Large intestine (tissue), 3 donors: ENCODE results near the gene FRRS1L. TPM values are rescaled to one million over a fixed set of nuclear protein-coding genes. Genes with fewer than 3 reads are reported as not detected.

Source experiments
- DNase-seq, 2 donors: peaks; one replicate each; pipeline versions ENCODE4 v3.0.0 to v3.0.0-alpha.2; 2013
- H3K27ac ChIP-seq: one replicate; pipeline ENCODE4 v1.5.1; 2013; ENCODE audit warnings: low read length
- H3K27me3 ChIP-seq: 2 replicates; pipeline ENCODE4 v1.6.1; 2013; ENCODE audit warnings: low read length; ENCODE audit not compliant: control insufficient read depth, insufficient read depth
- H3K36me3 ChIP-seq: 2 replicates; pipeline ENCODE4 v1.6.1; 2013; ENCODE audit warnings: low read length; ENCODE audit not compliant: control insufficient read depth, insufficient read depth
- H3K4me1 ChIP-seq: one replicate; pipeline ENCODE4 v1.6.1; 2013; ENCODE audit warnings: low read length; ENCODE audit not compliant: control insufficient read depth, insufficient read depth
- H3K4me3 ChIP-seq: one replicate; pipeline ENCODE4 v1.5.1; 2013; ENCODE audit warnings: low read length
- H3K9me3 ChIP-seq: one replicate; pipeline ENCODE4 v1.6.1; 2013; ENCODE audit warnings: mild to moderate bottlenecking, low read depth, low read length, moderate library complexity; ENCODE audit not compliant: control insufficient read depth
- WGBS: methylation state at CpG from one replicate; pipeline ENCODE4 v1.1.5; 2013; ENCODE audit warnings: low lambda C conversion rate; ENCODE audit not compliant: insufficient coverage; 5-methylcytosine and 5-hydroxymethylcytosine counted together
- polyA plus RNA-seq: library from polyadenylated mRNA; unstranded; fragments of 120-200 nt; gene quantifications from one replicate; pipeline ENCODE4 v1.2.1, GENCODE V29; 2013

Gene FRRS1L
- polyA plus RNA-seq, 1 donor, result 9.1 TPM

DNA sequence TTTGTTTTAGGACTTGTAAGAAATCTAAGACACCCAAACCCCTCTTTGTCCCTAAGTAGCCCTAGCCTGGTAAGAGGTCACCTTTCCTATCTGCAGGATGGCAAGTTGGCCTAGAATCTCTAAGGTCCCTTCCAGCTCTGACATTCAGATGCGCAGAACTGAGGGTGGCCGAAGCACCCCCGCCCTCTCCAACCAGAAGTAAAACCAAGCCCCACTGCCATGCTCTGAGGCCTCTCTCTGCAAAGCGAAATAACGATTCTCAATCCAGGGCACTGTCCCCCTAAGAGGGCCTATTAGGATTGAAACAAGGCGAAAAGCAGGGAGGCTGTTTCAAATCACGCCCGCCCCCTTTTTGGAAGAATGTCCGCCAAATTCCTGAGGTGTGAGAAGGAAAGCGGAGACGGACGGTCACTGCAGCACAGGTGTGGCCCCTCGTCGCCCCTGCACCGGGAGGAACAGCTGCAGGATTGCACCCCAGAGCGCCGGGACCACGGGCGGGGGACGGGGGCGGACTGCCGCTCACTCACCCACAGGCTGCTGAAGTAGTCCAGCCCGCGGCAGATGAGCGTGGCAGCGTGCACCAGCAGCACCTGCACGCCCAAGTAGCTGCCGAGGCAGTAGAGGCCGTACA, 48.1 kb downstream of the FRRS1L start:
- H3K36me3 ChIP-seq, result no peaks in the 10 kb centered on the region
- no peaks in the 10 kb centered on the region for H3K9me3 ChIP-seq
- H3K4me1 ChIP-seq, result peaks cover 18% of the 10 kb centered on the region
- no peak for DNase-seq
- no CpG with 5 or more reads among the region's 29 CpGs for WGBS
- H3K27ac ChIP-seq, result peak overlapping the region; percentile 78
- H3K4me3 ChIP-seq, result peak overlapping the region; percentile 83
- no peaks in the 10 kb centered on the region for H3K27me3 ChIP-seq

DNA sequence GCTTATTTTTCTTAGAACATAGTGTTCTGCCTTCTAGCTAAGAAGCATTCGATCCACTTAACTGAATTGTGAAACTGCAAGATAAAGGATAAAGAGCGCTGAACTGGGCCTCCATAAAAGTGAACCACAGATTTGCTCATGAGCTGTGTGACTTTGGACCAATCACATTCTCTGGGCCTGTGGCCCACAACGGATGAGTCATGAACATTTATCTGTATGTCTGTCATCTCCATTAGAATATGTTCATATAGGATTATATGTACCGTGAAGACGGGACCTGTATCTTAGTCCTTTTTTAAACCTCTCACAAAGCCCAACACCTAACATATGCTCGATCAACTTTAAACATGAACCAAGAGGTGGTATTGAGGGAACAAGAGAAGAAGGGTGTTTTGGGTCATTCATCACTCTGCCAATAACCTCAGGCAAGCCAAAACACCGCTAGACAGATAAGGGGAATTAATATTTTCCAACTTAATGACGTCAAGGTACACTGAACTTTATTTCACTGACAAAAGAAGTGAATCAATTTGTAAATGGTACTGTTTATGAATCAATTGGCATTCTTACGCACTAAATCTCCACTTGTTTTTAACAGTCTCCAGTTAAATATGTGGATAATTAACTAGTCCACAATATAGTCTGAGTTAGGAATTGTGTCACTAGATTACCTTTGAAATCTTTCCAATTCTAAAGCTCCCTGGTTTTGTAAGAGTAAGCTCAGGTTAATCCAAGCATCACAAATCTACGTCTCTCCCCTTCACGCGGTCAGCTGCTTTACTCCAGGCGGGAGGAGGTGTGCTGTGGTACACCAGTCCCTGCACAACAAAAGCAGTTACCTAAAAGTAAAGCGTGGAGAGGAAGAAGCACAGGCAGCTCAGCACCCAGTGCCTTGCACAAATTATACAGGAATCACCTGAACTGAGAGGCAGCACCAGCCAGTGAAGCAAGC, 48.9 kb downstream of the FRRS1L start:
- DNase-seq, result peak; percentile 69 to 83
- WGBS, result 43% methylated on average over 1 of the region's 14 CpGs
- Histone ChIP-seq H3K4me1 (peaks cover 11% of the 10 kb centered on the region), H3K36me3 (no peaks in the 10 kb centered on the region), H3K27ac (peak overlapping the region; percentile 78), H3K4me3 (peak overlapping the region; percentile 83), H3K27me3 (no peaks in the 10 kb centered on the region), H3K9me3 (no peaks in the 10 kb centered on the region)

DNA sequence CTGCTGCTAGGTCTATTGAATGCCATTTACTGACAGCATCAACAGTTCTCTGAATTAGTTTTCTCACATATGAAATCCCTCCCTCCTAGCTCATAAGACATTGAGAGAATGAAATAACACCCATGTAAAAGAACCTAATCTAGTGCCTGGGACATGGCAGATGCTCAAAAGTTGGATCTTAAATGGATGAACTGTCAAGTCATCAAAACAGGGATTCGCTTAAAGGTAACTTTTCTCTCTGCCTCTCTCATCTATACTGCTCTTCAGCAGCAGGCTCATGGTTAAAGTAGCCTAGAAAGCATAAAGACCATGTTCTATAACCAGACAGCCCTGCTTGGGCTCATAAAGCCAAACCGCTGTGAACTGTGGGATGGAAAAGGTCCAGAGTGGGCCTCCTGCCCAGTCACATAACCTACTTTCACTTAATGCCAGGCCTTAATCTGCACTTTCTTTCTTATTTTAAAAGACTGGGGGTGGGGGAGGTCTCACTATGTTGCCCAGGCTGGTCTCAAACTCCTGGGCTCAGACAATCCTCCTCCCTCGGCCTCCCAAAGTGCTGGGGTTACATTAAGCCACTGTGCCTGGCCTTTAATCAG, 51.0 kb downstream of the FRRS1L start:
- Histone ChIP-seq H3K27ac (no peak overlapping the region), H3K36me3 (no peaks in the 10 kb centered on the region), H3K4me3 (no peak overlapping the region), H3K27me3 (no peaks in the 10 kb centered on the region), H3K9me3 (no peaks in the 10 kb centered on the region), H3K4me1 (peaks cover 11% of the 10 kb centered on the region)
- no CpG with 5 or more reads among the region's 3 CpGs for WGBS
- DNase-seq, result no peak

DNA sequence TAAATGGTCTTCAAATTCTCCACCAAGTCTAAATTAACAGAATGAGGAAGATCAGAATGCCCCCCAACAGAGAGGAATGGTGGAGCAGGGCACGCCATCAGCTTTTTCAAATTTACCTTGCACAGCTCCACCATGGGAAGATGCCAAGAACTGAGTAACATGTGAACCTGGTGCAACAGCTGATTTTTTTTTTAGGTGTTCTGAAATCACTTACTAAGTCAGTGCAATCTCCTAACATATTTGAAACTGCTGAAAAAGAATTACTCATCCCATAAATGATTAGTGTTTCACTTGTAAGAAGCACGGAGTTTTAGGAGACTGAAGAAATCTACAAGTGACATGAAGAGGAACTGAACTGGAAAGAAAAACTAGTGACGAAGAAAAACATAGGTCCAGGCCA, 52.4 kb downstream of the FRRS1L start:
- Histone ChIP-seq H3K9me3 (no peaks in the 10 kb centered on the region), H3K36me3 (no peaks in the 10 kb centered on the region), H3K27me3 (no peaks in the 10 kb centered on the region), H3K27ac (no peak overlapping the region), H3K4me3 (no peak overlapping the region), H3K4me1 (peaks cover 4% of the 10 kb centered on the region)
- 76% methylated on average over 2 of the region's 3 CpGs for WGBS
- no peak for DNase-seq

DNA sequence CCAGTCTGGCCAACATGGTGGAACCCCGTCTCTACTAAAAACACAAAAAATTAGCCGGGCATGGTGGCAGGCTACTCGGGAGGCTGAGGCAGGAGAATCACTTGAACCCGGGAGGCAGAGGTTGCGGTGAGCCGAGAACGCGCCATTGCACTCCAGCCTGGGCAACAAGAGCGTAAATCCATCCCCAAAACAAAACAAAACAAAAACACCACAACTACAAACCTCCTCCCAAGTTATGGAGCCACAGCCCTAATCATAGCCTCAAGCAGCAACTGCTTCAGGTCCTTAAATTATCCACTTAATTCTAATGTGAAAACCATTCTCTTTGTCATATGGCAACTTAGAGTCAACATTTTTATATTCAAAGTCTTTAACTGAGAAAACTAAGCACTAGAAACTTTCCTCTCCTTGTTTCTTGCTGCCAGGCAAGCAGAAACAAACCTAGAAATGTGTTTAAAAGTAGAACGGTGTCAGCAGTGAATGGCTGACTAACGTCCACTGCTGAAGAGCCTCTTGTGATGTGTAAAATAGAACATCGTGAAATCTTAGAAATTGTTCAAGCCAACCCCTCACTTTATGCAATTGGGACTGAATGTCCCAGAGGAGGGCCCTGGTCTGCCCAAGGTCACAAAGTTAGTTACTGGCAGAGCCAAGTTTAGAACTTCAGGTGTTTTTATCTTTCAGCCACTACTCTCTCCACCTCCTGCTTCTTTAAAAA, 53.0 kb downstream of the FRRS1L start:
- DNase-seq, result no peak
- Histone ChIP-seq H3K27ac (no peak overlapping the region), H3K36me3 (no peaks in the 10 kb centered on the region), H3K4me1 (peaks cover 4% of the 10 kb centered on the region), H3K27me3 (no peaks in the 10 kb centered on the region), H3K9me3 (no peaks in the 10 kb centered on the region), H3K4me3 (no peak overlapping the region)
- 76% methylated on average over 3 of the region's 12 CpGs for WGBS

DNA sequence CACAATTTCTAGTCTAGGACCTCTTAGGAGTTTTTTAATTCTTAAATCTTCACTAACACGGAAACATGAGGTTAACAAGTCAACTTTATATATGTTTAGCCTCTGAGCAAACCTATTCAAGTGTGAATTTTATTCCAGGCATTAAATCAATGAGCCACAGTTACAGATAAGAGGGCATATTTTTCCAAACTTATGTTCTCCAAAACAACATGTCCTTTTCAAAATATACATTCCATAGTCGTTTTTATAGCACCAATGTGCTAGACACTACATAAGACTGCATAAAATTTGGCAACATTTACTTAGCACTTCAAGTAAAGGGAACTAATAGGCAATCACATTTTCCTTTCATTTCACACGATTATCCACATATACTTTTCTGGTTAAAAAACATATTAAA, 53.8 kb downstream of the FRRS1L start:
- H3K4me1 ChIP-seq, result peaks cover 4% of the 10 kb centered on the region
- H3K4me3 ChIP-seq, result no peak overlapping the region
- no peak for DNase-seq
- H3K36me3 ChIP-seq, result no peaks in the 10 kb centered on the region
- no peaks in the 10 kb centered on the region for H3K27me3 ChIP-seq
- H3K9me3 ChIP-seq, result no peaks in the 10 kb centered on the region
- no peak overlapping the region for H3K27ac ChIP-seq
- WGBS, result 61% methylated on average over 3 of the region's 3 CpGs

DNA sequence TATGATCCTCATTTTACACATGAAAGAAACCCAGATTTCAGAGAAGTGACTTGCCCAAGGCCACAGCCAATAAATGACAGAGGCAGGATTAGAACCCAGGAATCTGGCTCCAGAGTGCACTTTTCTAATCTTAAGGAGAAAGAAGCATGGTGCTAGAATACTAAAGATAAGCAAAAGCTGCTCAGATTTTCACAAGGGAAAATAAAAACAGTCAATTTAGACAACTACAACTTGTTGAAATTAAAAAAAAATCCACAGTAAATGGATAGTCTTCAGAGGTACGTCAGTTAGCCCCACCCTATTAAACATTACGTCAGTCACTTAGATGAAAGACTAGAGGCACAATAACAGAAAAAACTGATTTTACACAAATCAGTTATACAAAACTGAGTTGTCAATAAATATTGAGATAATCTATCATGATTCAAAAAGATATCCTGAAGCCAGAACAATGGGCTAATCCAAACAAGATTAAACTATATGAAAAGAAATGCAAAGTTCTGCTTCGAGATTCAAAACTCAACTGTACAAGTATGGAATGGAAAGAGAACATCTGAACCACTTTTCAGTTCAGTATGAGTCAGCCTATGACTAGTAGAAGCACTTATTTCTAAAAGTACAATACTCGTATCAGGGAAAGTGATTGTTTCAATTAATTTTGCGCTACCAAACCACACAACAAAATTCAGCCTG, 56.6 kb downstream of the FRRS1L start:
- H3K27ac ChIP-seq, result no peak overlapping the region
- H3K36me3 ChIP-seq, result peaks cover 6% of the 10 kb centered on the region
- no peaks in the 10 kb centered on the region for H3K9me3 ChIP-seq
- H3K27me3 ChIP-seq, result no peaks in the 10 kb centered on the region
- no peak for DNase-seq
- H3K4me3 ChIP-seq, result no peak overlapping the region
- no peaks in the 10 kb centered on the region for H3K4me1 ChIP-seq
- WGBS, result 68% methylated on average over 5 of the region's 5 CpGs

DNA sequence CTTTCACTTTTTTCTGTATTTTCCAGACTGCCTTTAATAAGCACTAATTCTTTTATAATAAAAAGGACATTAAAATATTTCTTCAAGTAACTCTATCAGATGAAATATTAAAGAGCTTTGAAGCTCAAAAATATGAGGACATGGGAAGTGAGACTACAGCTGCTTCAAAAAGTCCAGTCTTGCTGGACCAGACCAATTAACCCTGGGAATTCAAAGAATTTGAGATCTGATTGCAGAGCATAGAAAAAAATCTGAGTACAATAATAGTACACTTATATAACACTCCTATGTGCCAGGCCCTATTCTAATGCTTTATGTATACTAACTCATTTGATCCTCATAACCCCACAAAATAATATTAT, 57.1 kb downstream of the FRRS1L start:
- no peaks in the 10 kb centered on the region for H3K9me3 ChIP-seq
- H3K36me3 ChIP-seq, result peaks cover 6% of the 10 kb centered on the region
- H3K27me3 ChIP-seq, result no peaks in the 10 kb centered on the region
- H3K4me1 ChIP-seq, result no peaks in the 10 kb centered on the region
- no peak for DNase-seq
- no peak overlapping the region for H3K4me3 ChIP-seq
- no peak overlapping the region for H3K27ac ChIP-seq

DNA sequence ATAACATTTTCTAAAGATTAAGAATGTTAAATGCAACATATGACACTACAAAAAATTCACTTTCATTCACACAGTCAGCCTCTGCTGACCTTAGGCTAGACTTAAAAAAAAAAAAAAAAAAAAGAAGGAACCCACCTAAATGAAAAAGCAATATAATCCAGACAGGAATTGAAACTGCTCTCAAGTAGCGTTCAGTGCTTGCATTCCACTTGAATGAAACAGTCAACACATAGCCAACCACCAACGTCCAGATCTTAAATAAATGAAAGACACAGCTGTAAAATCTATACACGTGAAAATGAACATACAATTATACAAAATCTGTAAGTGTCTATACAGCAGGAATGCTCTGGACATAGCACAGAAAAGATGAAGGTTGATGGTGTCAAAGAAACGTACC, 58.7 kb downstream of the FRRS1L start:
- H3K9me3 ChIP-seq, result no peaks in the 10 kb centered on the region
- H3K4me3 ChIP-seq, result no peak overlapping the region
- no peaks in the 10 kb centered on the region for H3K27me3 ChIP-seq
- no peaks in the 10 kb centered on the region for H3K4me1 ChIP-seq
- WGBS, result no CpG with 5 or more reads among the region's 4 CpGs
- H3K27ac ChIP-seq, result no peak overlapping the region
- DNase-seq, result no peak
- peaks cover 12% of the 10 kb centered on the region for H3K36me3 ChIP-seq
